Renal cortex interstitium (tissue), 11 donors: ENCODE data around the gene NOM1. TPM values are rescaled to one million over a fixed set of nuclear protein-coding genes. Genes with fewer than 3 reads are reported as not detected.

ENCODE experiments used
- DNase-seq, 11 donors: peaks; one replicate each; pipeline ENCODE4 v3.0.0-alpha.2; 2013; ENCODE audit warnings: low read depth in 9 of 11, low spot score in 4 of 11; ENCODE audit errors: extremely low read depth in 1 of 11
- polyA plus RNA-seq, 3 donors: library from polyadenylated mRNA; unstranded; fragments of 120-200 nt; gene quantifications; one replicate each; pipeline ENCODE4 v1.2.1, GENCODE V29; 2013; ENCODE audit not compliant: insufficient read length in 3 of 3

The NOM1 gene
- polyA plus RNA-seq, 3 donors = 19.4 to 34.9 (median 22.2) TPM

GRCh38 chr7:156999958-157000726, 50.6 kb downstream of the NOM1 start:
- no peak for DNase-seq

GRCh38 chr7:157000741-157001653, 51.5 kb downstream of the NOM1 start:
- DNase-seq = no peak

- no peak for DNase-seq
These were observed 52.7 kb downstream of the NOM1 start for GRCh38 chr7:157001920-157002818.

GRCh38 chr7:157002819-157003421, 53.4 kb downstream of the NOM1 start:
- DNase-seq = no peak

- no peak for DNase-seq
These were observed 53.9 kb downstream of the NOM1 start for GRCh38 chr7:157003445-157003755.

- DNase-seq = no peak
These were observed 54.4 kb downstream of the NOM1 start for GRCh38 chr7:157003756-157004520.

GRCh38 chr7:157004521-157005455, 55.3 kb downstream of the NOM1 start:
- no peak for DNase-seq

- no peak for DNase-seq
These were observed 56.1 kb downstream of the NOM1 start for GRCh38 chr7:157005456-157006204.

- DNase-seq = no peak
These were observed 56.8 kb downstream of the NOM1 start for GRCh38 chr7:157006205-157006747.

- no peak for DNase-seq
These were observed 57.4 kb downstream of the NOM1 start for GRCh38 chr7:157006829-157007469.

- DNase-seq = no peak
These were observed 58.1 kb downstream of the NOM1 start for GRCh38 chr7:157007470-157008066.

- no peak for DNase-seq
These were observed 59.0 kb downstream of the NOM1 start for GRCh38 chr7:157008206-157009169.

- no peak for DNase-seq
These were observed 59.8 kb downstream of the NOM1 start for GRCh38 chr7:157009170-157009777.
